AG09319 (cell line): ENCODE results near the gene PIGP.
"Not testable (repeated sequence)": the region's sequence is repeated elsewhere in the genome, so short reads cannot be mapped to it uniquely, and the experiment has no call there.

Source experiments
- DNase-seq: peaks from one replicate; pipeline ENCODE4 v3.0.0-alpha.2; 2010; ENCODE audit warnings: low read depth; ENCODE audit errors: extremely low read depth
- TF ChIP-seq, protein P1 (sequence below): IDR thresholded peaks from 2 replicates; pipeline ENCODE4 v1.5.1; 2011; ENCODE audit warnings: low read depth, mild to moderate bottlenecking, inconsistent platforms, low read length, moderate library complexity

The PIGP gene

DNA sequence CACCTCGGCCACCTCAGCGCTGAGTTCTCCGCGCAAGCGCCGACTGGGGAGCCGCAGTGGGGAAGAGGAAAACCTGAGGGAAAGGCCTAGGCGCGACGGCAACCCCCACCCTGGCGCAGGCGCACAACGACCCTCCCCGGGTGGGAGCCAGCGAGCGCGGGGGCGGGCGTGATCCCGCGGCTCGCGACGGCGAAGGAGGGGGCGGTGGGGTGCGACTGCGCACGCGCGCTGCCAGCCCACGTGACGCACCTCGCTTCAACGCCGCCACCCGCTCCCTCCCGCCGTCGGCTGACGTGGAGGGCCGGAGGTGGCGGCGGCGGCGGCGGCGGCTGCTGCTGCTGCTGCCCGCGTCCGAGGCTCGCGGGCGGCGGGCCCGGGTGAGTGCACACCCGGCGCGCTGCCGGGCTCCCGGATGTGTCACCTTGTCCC, at the start of gene PIGP, which contains the start of gene TTC3:
Gene PIGP, minus strand, starts transcription at position 84 of the 429 bp plus-strand sequence. CDS start 556 bp downstream, outside the sequence.
Gene TTC3, plus strand, starts transcription at position 267 of the 429 bp plus-strand sequence. CDS start 14,004 bp downstream, outside the sequence.
- DNase-seq = peak; percentile 89
- TF ChIP-seq, protein P1, sequence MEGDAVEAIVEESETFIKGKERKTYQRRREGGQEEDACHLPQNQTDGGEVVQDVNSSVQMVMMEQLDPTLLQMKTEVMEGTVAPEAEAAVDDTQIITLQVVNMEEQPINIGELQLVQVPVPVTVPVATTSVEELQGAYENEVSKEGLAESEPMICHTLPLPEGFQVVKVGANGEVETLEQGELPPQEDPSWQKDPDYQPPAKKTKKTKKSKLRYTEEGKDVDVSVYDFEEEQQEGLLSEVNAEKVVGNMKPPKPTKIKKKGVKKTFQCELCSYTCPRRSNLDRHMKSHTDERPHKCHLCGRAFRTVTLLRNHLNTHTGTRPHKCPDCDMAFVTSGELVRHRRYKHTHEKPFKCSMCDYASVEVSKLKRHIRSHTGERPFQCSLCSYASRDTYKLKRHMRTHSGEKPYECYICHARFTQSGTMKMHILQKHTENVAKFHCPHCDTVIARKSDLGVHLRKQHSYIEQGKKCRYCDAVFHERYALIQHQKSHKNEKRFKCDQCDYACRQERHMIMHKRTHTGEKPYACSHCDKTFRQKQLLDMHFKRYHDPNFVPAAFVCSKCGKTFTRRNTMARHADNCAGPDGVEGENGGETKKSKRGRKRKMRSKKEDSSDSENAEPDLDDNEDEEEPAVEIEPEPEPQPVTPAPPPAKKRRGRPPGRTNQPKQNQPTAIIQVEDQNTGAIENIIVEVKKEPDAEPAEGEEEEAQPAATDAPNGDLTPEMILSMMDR = no peak

GRCh38 chr21:37119421-37120218, 46.7 kb upstream of the PIGP start:
- DNase-seq = no peak
- TF ChIP-seq, protein P1 = no peak

DNA sequence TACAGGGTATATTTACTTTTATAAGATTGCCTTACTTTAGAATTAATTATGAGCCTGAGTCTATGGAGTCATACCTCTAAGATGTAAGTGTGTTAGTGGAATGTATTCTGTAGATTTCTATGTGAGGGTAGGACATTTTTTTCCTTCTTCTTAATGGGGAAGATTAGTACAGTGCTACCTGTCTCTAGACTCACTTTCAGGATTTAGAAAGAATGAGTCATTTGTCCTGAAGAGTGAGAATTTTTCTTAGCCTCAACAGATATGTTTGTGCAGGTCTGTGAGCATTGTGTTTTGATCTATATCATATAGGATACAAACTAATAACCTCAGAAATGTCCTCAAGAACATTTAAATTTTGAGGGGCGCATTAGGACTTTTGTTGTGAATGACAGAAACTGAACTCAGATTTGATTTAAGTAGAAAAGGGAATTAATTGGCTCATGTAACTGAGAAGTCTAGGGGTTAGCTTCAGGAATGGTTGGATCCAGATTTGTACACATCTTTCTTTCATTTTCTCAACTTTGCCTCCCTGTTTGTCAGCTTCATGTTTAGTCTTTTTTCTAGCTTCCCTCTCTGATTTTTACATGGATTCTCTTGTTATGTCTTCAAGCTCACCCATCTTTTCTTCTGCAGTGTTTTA, 45.4 kb upstream of the PIGP start:
- no peak for DNase-seq
- TF ChIP-seq, protein P1 = no peak

- TF ChIP-seq, protein P1 = no peak
Measured at GRCh38 chr21:37117204-37117603, 44.3 kb upstream of the PIGP start.

DNA sequence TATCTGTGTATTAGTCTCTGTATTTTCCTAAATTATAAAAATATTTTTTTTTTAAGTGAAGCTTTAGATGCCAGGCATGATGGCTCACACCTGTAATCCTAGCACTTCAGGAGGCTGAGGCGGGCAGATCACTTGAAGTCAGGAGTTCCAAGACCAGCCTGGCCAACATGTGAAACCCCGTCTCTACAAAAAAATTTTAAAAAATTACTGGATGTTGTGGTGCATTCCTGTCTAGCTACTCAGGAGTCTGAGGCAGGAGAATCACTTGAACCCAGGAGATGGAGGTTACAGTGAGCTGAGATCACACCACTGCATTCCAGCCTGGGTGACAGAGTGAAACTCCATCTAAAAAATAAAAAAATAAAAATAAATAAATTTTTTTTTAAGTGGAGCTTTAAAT, 43.6 kb upstream of the PIGP start:
- DNase-seq = not testable (repeated sequence)

More at GRCh38 chr21:37117204-37117603, 44.3 kb upstream of the PIGP start:
- no peak for DNase-seq

DNA sequence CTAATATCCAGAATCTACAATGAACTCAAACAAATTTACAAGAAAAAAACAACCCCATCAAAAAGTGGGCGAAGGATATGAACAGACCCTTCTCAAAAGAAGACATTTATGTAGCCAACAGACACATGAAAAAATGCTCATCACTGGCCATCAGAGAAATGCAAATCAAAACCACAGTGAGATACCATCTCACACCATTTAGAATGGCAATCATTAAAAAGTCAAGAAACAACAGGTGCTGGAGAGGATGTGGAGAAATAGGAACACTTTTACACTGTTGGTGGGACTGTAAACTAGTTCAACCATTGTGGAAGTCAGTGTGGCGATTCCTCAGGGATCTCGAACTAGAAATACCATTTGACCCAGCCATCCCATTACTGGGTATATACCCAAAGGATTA, 41.4 kb upstream of the PIGP start:
- not testable (repeated sequence) for DNase-seq

- not testable (repeated sequence) for DNase-seq
Measured at GRCh38 chr21:37111029-37111428, 38.2 kb upstream of the PIGP start.

GRCh38 chr21:37106998-37107397, 34.1 kb upstream of the PIGP start:
- DNase-seq = no peak
- TF ChIP-seq, protein P1 = no peak

DNA sequence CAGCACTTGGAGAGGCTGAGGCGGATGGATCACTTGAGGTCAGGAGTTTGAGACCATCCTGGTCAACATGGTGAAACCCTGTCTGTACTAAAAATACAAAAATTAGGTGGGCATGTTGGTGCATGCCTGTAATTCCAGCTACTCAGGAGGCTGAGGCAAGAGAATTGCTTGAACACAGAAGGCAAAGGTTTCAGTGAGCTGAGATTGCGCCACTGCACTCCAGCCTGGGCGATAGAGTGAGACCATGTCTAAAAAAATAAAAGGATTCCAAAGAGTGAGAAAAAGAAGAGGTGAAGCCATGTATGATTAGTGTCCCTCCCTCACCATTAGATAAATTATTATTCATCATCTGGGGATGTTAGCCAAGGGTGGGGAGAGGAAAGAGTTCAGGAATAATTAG, 29.9 kb upstream of the PIGP start:
- DNase-seq = not testable (repeated sequence)
